ENCODE measurements around the gene RTF2.

- no peak for TF ChIP-seq CTCF (IDR thresholded peaks at IDR 0.05; ENCODE audit: poor library complexity)
- TF ChIP-seq EZH2 (IDR thresholded peaks at IDR 0.05; ENCODE audit: borderline replicate concordance), result no peak
- no peak for TF ChIP-seq EZH2phosphoT487 (IDR thresholded peaks at IDR 0.05; ENCODE audit: low read depth, severe bottlenecking, unreplicated experiment)
Measured at GRCh38 chr20:56447227-56447626, 21.2 kb upstream of the RTF2 start.

All from hepatocyte (in vitro differentiated cells).